H1 (cell line): ENCODE measurements around the gene ARHGAP22. TPM values are rescaled to one million over a fixed set of nuclear protein-coding genes. Genes with fewer than 3 reads are reported as not detected.
A peak's percentile ranks its signal among the peaks of the same experiment; 100 is the strongest.

Source experiments
- CTCF ChIA-PET: fragments of 300-600 bp; sonication (Branson Sonifier 250); formaldehyde crosslinking; loops from one replicate; lab custom pipeline; 2021; ENCODE audit not compliant: partially characterized antibody; lab: Charles Lee
- POLR2A ChIA-PET: fragments of 300-600 bp; sonication (Branson Sonifier 250); formaldehyde crosslinking; loops from one replicate; lab custom pipeline; 2021; ENCODE audit warnings: inconsistent platforms; ENCODE audit not compliant: partially characterized antibody; lab: Charles Lee
- DNase-seq, 2 experiments: peaks; one replicate each; pipeline versions ENCODE4 v3.0.0 to v3.0.0-alpha.2; 2010 to 2022; ENCODE audit warnings: low spot score in 2 of 2, low read depth in 1 of 2, mixed read lengths in 1 of 2
- FAIRE-seq: peaks from 2 replicates; lab custom pipeline; 2011; peaks lifted over from hg19 to GRCh38; lab: Jason Lieb, UNC
- H2AFZ ChIP-seq: 2 replicates; pipeline ENCODE4 v1.8.1; 2012; ENCODE audit warnings: low read length, inconsistent platforms
- H2AK5ac ChIP-seq: 2 replicates; pipeline ENCODE4 v1.6.1; 2013; ENCODE audit warnings: low read depth, low read length
- H2BK120ac ChIP-seq: replicated peaks from 2 replicates; pipeline ENCODE3; 2013; ENCODE audit warnings: low read depth, low read length, inconsistent platforms
- H2BK12ac ChIP-seq: 2 replicates; pipeline ENCODE4 v1.6.1; 2013; ENCODE audit warnings: low read depth, low read length
- H2BK15ac ChIP-seq: 2 replicates; pipeline ENCODE4 v1.6.1; 2013; ENCODE audit warnings: low read length
- H2BK20ac ChIP-seq: 2 replicates; pipeline ENCODE4 v1.6.1; 2013; ENCODE audit warnings: low read length
- H2BK5ac ChIP-seq: 2 replicates; pipeline ENCODE4 v1.6.1; 2013; ENCODE audit warnings: low read depth, low read length
- H3K14ac ChIP-seq: 2 replicates; pipeline ENCODE4 v1.6.1; 2013; ENCODE audit warnings: inconsistent platforms; ENCODE audit not compliant: insufficient read length
- H3K18ac ChIP-seq: 2 replicates; pipeline ENCODE4 v1.6.1; 2013; ENCODE audit warnings: low read length; ENCODE audit errors: extremely low read depth
- H3K23ac ChIP-seq: 2 replicates; pipeline ENCODE4 v1.6.1; 2013; ENCODE audit warnings: inconsistent platforms; ENCODE audit not compliant: insufficient read length
- H3K23me2 ChIP-seq: 2 replicates; pipeline ENCODE4 v1.6.1; 2013; ENCODE audit warnings: low read depth, low read length
- H3K27ac ChIP-seq: 2 replicates; pipeline ENCODE4 v1.6.1; 2011; ENCODE audit warnings: low read depth, low read length, inconsistent platforms
- H3K27me3 ChIP-seq, 4 experiments: replicated peaks in 1 of 4; 1 replicate in 1 of 4; 2 replicates in 3 of 4; pipeline versions ENCODE4 v1.6.1 to v1.8.1; 2011 to 2013; ENCODE audit warnings: low read length in 3 of 4, mild to moderate bottlenecking in 3 of 4, inconsistent platforms in 2 of 4, mixed read lengths in 2 of 4, moderate library complexity in 1 of 4; ENCODE audit not compliant: control insufficient read depth in 3 of 4, insufficient read depth in 3 of 4; ENCODE audit errors: extremely low read depth in 1 of 4
- H3K36me3 ChIP-seq, 4 experiments: 2 replicates each; pipeline versions ENCODE4 v1.6.1 to v1.8.1; 2011 to 2013; ENCODE audit warnings: mild to moderate bottlenecking in 4 of 4, low read length in 3 of 4, moderate library complexity in 2 of 4, control low read depth in 1 of 4, inconsistent platforms in 1 of 4; ENCODE audit not compliant: insufficient read depth in 4 of 4, control insufficient read depth in 2 of 4
- H3K4ac ChIP-seq: replicated peaks from 2 replicates; pipeline ENCODE3; 2013; ENCODE audit warnings: low read length, low read depth, mixed read lengths, inconsistent platforms; ENCODE audit not compliant: insufficient read length
- H3K4me1 ChIP-seq, 4 experiments: replicated peaks in 1 of 4; 1 replicate in 1 of 4; 2 replicates in 3 of 4; pipeline versions ENCODE4 v1.6.1 to v1.8.1; 2011 to 2013; ENCODE audit warnings: low read length in 3 of 4, inconsistent platforms in 2 of 4, mixed read lengths in 1 of 4; ENCODE audit not compliant: insufficient read depth in 4 of 4, control insufficient read depth in 3 of 4
- H3K4me2 ChIP-seq, 2 experiments: 2 replicates each; pipeline versions ENCODE4 v1.6.1 to v1.8.1; 2011 to 2013; ENCODE audit warnings: low read depth in 2 of 2, low read length in 2 of 2, control low read depth in 1 of 2, inconsistent platforms in 1 of 2, mild to moderate bottlenecking in 1 of 2; ENCODE audit not compliant: insufficient read depth in 1 of 2
- H3K4me3 ChIP-seq, 4 experiments: fragments of 200-600, 300-600 bp in 1 of 4; sonication (generic), shearing (Covaris generic), sonication (Bioruptor Twin) in 1 of 4; 2 replicates each; pipeline versions ENCODE4 v1.5.1 to v1.8.1; 2011 to 2016; ENCODE audit warnings: low read length in 4 of 4, low read depth in 3 of 4, control low read depth in 2 of 4, inconsistent platforms in 2 of 4, mild to moderate bottlenecking in 2 of 4, mixed read lengths in 1 of 4, moderate library complexity in 1 of 4; ENCODE audit not compliant: insufficient read depth in 2 of 4; ENCODE audit errors: extremely low read depth in 1 of 4
- H3K56ac ChIP-seq: replicated peaks from 2 replicates; pipeline ENCODE3; 2013; ENCODE audit warnings: low read depth, mild to moderate bottlenecking, mixed read lengths, low read length, inconsistent platforms; ENCODE audit not compliant: insufficient read length
- H3K79me1 ChIP-seq: 2 replicates; pipeline ENCODE4 v1.6.1; 2013; ENCODE audit warnings: low read depth, low read length, control low read depth
- H3K79me2 ChIP-seq, 2 experiments: 2 replicates each; pipeline versions ENCODE4 v1.6.1 to v1.8.1; 2012 to 2013; ENCODE audit warnings: low read length in 2 of 2, mild to moderate bottlenecking in 2 of 2, inconsistent platforms in 1 of 2; ENCODE audit not compliant: insufficient read depth in 2 of 2, control insufficient read depth in 1 of 2
- H3K9ac ChIP-seq, 4 experiments: replicated peaks in 1 of 4; 1 replicate in 1 of 4; 2 replicates in 3 of 4; pipeline versions ENCODE4 v1.6.1 to v1.8.1; 2011 to 2013; ENCODE audit warnings: low read depth in 3 of 4, low read length in 3 of 4, control low read depth in 2 of 4, mild to moderate bottlenecking in 2 of 4, moderate library complexity in 2 of 4, inconsistent platforms in 1 of 4; ENCODE audit errors: extremely low read depth in 1 of 4
- H3K9me3 ChIP-seq, 2 experiments: 2 replicates each; pipeline versions ENCODE4 v1.6.1 to v1.8.1; 2012 to 2013; ENCODE audit warnings: mild to moderate bottlenecking in 2 of 2, moderate library complexity in 2 of 2, control low read depth in 1 of 2, inconsistent platforms in 1 of 2, low read depth in 1 of 2, low read length in 1 of 2, mixed read lengths in 1 of 2; ENCODE audit not compliant: insufficient read depth in 2 of 2
- H4K20me1 ChIP-seq, 2 experiments: replicated peaks in 1 of 2; 2 replicates each; pipeline versions ENCODE3 to v1.8.1; 2011 to 2013; ENCODE audit warnings: inconsistent platforms in 2 of 2, low read length in 2 of 2, mild to moderate bottlenecking in 1 of 2; ENCODE audit not compliant: insufficient read depth in 2 of 2, control insufficient read depth in 1 of 2
- H4K5ac ChIP-seq: 2 replicates; pipeline ENCODE4 v1.6.1; 2013; ENCODE audit warnings: low read length, low read depth, mixed read lengths, inconsistent platforms; ENCODE audit not compliant: insufficient read length
- H4K8ac ChIP-seq: 2 replicates; pipeline ENCODE4 v1.8.0; 2013; ENCODE audit warnings: mild to moderate bottlenecking, moderate library complexity, low read length, inconsistent platforms; ENCODE audit not compliant: insufficient read depth; ENCODE audit errors: extremely low read depth
- H4K91ac ChIP-seq: replicated peaks from 2 replicates; pipeline ENCODE3; 2013; ENCODE audit warnings: low read length, mixed read lengths, inconsistent platforms; ENCODE audit not compliant: insufficient read length
- JUND ChIP-seq: IDR thresholded peaks from 2 replicates; pipeline ENCODE4 v1.6.1; 2011; ENCODE audit warnings: mild to moderate bottlenecking, improper control_type of control experiment, low read length
- NRF1 ChIP-seq: IDR thresholded peaks from 2 replicates; pipeline ENCODE4 v1.6.1; 2011; ENCODE audit warnings: mild to moderate bottlenecking, low read depth, low read length, improper control_type of control experiment
- POU5F1 ChIP-seq: IDR thresholded peaks from 2 replicates; pipeline ENCODE4 v1.6.1; 2011; ENCODE audit warnings: low read depth, mild to moderate bottlenecking, low read length, moderate library complexity
- SAP30 ChIP-seq: fragments of 300-600 bp; sonication (generic); IDR thresholded peaks from 2 replicates; pipeline ENCODE4 v1.7.1; 2012; ENCODE audit warnings: low read length, moderate library complexity, mild to moderate bottlenecking, inconsistent platforms; ENCODE audit not compliant: insufficient read depth, insufficient replicate concordance
- SP1 ChIP-seq: IDR thresholded peaks from 2 replicates; pipeline ENCODE4 v1.6.1; 2011; ENCODE audit warnings: low read depth, low read length
- TBP ChIP-seq: IDR thresholded peaks from 2 replicates; pipeline ENCODE4 v1.6.1; 2011; ENCODE audit warnings: low read depth, low read length, improper control_type of control experiment
- WGBS, 2 experiments: shearing (Covaris generic) in 1 of 2; methylation state at CpG; one replicate each; pipeline versions ENCODE4 v1.1.6 to v1.1.7; 2013 to 2015; ENCODE audit warnings: low lambda C conversion rate in 2 of 2, mixed read lengths in 2 of 2, inconsistent platforms in 1 of 2, low coverage in 1 of 2, missing lambda C conversion rate in 1 of 2; ENCODE audit not compliant: insufficient replicate concordance in 2 of 2, insufficient coverage in 1 of 2, insufficient read length in 1 of 2; ENCODE audit errors: extremely low coverage in 1 of 2, missing lambda C conversion rate in 1 of 2; 5-methylcytosine and 5-hydroxymethylcytosine counted together
- polyA plus RNA-seq, 7 experiments: library from polyadenylated mRNA; depleted of rRNA in 3 of 7; stranded (reverse) in 5 of 7; unstranded in 2 of 7; fragments of >200 nt in 5 of 7; fragments of 200-250 nt in 2 of 7; gene quantifications; 1 replicate in 5 of 7; 2 replicates in 1 of 7; 4 replicates in 1 of 7; pipeline versions ENCODE4 v1.2.1 to v1.2.3, GENCODE V29; 2011 to 2013; ENCODE audit warnings: missing spikeins in 2 of 7, mixed read lengths in 2 of 7
- total RNA-seq: library from RNA; stranded (reverse); fragmentation: NEBNext Ultra II Directional; extraction: Animal tissue kit (Norgen Biotek cat#: 25700); gene quantifications from 2 replicates; pipeline ENCODE4 v1.2.1, GENCODE V29; 2021

Gene ARHGAP22
- total and polyA plus RNA-seq, 2 of the 8 experiments (the other 6 are each of a cell fraction or from before 2014, with no cell fraction given) = 3.6 to 11.2 TPM

GRCh38 chr10:48470115-48470892 lies 134.6 kb downstream of the ARHGAP22 start:
- DNase-seq (peak in 1 of 2 experiments; percentile 48), FAIRE-seq (no peak)
- no peaks in the 10 kb centered on the region for H3K79me1 ChIP-seq
- no peaks in the 10 kb centered on the region for H3K9me3 ChIP-seq
- TF ChIP-seq JUND = no peak
- TF ChIP-seq NRF1 = no peak
- TF ChIP-seq POU5F1 = no peak
- no peak for TF ChIP-seq SP1
- TF ChIP-seq TBP = no peak
- TF ChIP-seq SAP30 = no peak
- H4K8ac ChIP-seq = no peak overlapping the region
- H2AFZ ChIP-seq = no peak overlapping the region
- H4K91ac ChIP-seq = no peak overlapping the region
- H2BK12ac ChIP-seq = no peak overlapping the region; the same call in 1 of the 2 replicates
- 71% methylated on average over 5 of the region's 5 CpGs; no CpG with 5 or more reads in 1 of the 2 experiments for WGBS, 2 experiments
- POLR2A ChIA-PET = interaction anchor here (0.8 kb wide), 1 partner anchor 33 kb away, joined by 3 read pairs; no protein-coding TSS in a partner anchor
- no peak overlapping the region for H4K5ac ChIP-seq
- peak overlapping the region; percentile 61; the same call in 1 of the 2 replicates for H2BK20ac ChIP-seq
- CTCF ChIA-PET = interaction anchor here (0.6 to 3.5 kb wide), 17 partner anchors 9 to 188 kb away, joined by 3 to 15 read pairs (median 4); no protein-coding TSS in a partner anchor
- H3K27ac ChIP-seq = no peak overlapping the region
- peaks cover 3 to 22% (median 15%) of the 10 kb centered on the region in 4 experiments; a peak in 6 of 7 replicates for H3K4me1 ChIP-seq
- H3K36me3 ChIP-seq = no peaks in the 10 kb centered on the region
- no peaks in the 10 kb centered on the region for H3K79me2 ChIP-seq
- H2BK120ac ChIP-seq = no peak overlapping the region
- H2BK5ac ChIP-seq = no peak overlapping the region
- H3K56ac ChIP-seq = no peak overlapping the region
- H3K4me3 ChIP-seq = no peak overlapping the region
- no peak overlapping the region for H3K4me2 ChIP-seq
- no peak overlapping the region; the same call in 1 of the 2 replicates for H3K18ac ChIP-seq
- peaks cover 0 to 12% (median 8%) of the 10 kb centered on the region in 4 experiments; a peak in 4 of 7 replicates for H3K27me3 ChIP-seq
- peaks cover 4% of the 10 kb centered on the region; the same call in 1 of the 2 replicates for H3K23me2 ChIP-seq
- peaks cover 0 to 3% of the 10 kb centered on the region in 2 experiments for H4K20me1 ChIP-seq
- no peak overlapping the region for H3K9ac ChIP-seq
- no peak overlapping the region for H2BK15ac ChIP-seq
- no peak overlapping the region for H3K14ac ChIP-seq
- no peak overlapping the region for H3K23ac ChIP-seq
- H2AK5ac ChIP-seq = no peak overlapping the region
- H3K4ac ChIP-seq = no peak overlapping the region
